Activated naive CD4-positive, alpha-beta T cell treated with Interleukin-2 at 50 U/mL for 16 hours (primary cell): ENCODE results near the gene TRHDE.

Experiments
- DNase-seq: peaks from one replicate; pipeline ENCODE4 v3.0.0-alpha.2; 2020

TRHDE gene

GRCh38 chr12:72523754-72524153, 251.6 kb downstream of the TRHDE start:
- DNase-seq, result no peak

GRCh38 chr12:72535212-72535990, 263.2 kb downstream of the TRHDE start:
- no peak for DNase-seq

DNA sequence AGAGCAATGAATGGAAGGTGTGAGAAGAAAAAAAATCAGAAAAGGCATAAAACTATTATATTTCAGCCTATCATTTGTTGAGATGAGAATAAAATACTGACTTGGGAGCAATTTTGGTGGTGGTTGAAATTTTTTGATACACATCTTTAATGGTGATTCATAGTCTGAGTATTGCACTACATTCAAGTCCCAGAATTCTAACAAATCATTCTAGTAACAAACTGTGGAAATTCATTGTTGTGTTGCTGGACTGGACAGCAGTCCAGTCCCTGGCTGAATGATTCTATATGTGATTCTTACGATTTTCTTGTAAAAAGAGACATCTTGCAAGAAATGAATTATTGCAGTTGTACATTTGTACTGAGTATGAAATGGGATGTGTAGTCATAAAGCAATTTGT, 268.6 kb downstream of the TRHDE start:
- DNase-seq, result no peak

DNA sequence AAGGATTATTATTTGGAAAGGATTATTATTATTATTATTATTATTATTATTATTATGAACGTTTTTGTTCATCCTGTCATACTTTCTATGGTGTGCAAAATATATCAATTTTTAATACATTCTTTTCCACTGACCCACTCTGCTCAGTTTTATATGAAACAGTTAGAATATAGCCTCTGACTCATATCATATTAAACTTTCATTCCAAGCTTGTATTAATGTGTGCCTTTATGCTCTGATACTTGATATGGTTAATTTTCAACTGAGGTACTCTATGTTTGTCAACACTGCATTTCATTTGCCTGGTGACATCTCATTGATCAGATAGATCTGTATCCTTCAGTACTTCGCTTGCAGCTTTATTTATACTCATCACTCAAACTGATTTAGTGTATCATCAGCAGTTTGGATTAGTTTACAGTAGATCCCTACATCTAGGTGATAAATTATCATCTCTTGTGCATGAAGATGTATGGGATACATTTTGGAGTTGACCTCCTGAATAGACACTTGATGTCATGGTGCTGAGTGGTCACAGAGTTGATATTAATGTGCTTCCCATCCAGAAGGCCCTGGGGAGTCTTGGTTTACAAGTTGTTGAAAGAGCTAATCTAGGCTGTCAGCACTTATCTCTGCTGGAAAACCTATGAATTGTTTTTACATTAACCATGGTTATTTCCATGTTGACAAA, 271.8 kb downstream of the TRHDE start:
- no peak for DNase-seq

- DNase-seq, result no peak
Observed at GRCh38 chr12:72546106-72546505, 273.9 kb downstream of the TRHDE start.

GRCh38 chr12:72547573-72547972, 275.4 kb downstream of the TRHDE start:
- DNase-seq, result no peak

GRCh38 chr12:72549184-72549583, 277.0 kb downstream of the TRHDE start:
- DNase-seq, result no peak

- DNase-seq, result no peak
Observed at GRCh38 chr12:72560003-72560769, 288.0 kb downstream of the TRHDE start.

GRCh38 chr12:72570601-72571000, 298.4 kb downstream of the TRHDE start:
- DNase-seq, result no peak

DNA sequence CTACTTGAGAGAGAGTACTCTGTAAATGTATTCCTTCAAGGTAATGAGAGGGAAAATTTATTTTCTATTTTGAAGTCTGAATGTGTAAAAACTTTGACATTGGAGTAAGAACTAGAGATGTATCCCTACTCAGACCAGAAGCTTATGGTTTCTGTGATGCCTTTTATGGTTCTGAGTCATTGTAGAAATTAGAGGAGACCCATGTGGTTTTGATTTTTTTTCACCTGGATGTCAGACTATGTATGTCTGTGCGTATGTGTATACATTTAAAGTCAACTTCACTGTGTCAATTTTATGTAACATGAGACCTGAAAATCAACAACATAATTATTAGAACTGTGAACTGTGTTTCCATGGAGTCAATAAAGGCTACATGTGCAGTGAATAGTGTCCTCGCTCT, 302.0 kb downstream of the TRHDE start:
- no peak for DNase-seq

DNA sequence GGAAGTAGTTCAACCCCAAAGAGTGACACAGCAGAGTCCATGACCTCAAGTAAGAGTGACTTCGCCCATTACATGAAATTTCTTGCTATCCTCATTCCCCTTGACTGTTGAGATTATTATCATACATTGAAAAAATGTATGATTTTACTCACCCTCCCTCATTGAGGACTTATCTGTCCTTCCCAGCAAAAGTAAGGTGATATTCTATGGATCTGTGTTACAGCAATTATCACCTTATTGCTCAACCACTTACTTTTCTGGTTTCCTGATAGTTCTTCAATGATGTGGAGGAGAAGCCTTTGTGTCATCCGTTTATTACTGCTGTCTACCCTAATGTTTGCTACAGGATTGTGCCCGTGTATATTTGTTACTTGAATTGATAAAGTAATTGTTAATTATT, 306.2 kb downstream of the TRHDE start:
- no peak for DNase-seq

DNA sequence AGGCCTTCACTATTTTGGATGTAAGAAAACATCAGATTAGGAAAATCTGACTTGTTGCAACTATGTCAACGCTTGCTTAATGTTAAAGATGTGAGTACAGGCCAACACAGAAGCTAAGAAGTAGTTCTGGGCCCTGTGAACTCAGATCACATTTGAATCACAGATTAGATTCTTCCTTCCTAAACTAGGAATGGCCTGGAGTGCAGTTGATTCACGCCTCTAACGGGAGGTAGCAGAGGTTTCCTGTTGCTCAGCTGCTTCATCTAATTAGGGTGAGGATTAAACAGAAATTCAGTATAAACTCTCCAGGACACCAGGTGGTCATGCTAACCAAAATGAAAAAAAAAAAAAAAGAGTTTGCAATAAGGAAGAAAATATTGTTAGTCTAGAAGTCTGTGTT, 314.3 kb downstream of the TRHDE start:
- DNase-seq, result no peak

DNA sequence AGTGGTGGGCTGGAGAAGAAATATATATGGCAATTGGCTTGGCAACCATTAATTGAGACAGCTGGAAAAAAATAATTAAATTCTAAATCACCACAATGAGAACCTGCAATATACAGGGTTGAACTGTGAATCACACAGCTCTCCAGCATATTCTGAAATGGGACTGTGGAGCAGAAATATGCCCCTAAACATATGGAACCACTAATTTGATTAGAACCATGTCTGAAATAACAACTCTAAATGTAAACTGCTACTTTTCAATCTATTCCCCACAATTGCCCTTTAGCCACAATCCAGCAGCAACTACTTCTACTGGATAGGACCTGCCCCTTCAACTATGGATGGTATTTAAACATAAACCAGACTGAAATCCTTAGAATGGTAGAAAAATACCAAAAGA, 330.4 kb downstream of the TRHDE start:
- DNase-seq, result no peak

GRCh38 chr12:72605975-72606374, 333.8 kb downstream of the TRHDE start:
- DNase-seq, result no peak

DNA sequence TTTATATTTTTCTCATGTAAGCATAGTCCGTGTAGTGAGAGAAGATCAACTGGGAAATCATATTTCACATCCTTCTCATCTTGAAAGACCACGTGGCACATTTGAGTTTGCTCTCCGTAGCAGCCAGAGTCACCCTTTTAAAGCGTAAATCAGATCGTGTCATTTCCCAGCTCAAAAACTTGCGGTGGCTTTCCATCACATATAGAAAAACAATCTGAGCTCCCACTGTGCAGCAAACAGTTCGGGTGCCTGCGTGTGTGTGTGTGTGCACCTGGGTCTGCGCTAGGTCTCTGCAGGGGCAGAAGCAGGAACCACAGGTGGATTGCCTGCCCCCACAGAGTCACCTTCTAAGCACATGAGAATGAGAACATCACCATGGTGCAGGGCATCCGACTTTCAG, 338.2 kb downstream of the TRHDE start:
- DNase-seq, result no peak

DNA sequence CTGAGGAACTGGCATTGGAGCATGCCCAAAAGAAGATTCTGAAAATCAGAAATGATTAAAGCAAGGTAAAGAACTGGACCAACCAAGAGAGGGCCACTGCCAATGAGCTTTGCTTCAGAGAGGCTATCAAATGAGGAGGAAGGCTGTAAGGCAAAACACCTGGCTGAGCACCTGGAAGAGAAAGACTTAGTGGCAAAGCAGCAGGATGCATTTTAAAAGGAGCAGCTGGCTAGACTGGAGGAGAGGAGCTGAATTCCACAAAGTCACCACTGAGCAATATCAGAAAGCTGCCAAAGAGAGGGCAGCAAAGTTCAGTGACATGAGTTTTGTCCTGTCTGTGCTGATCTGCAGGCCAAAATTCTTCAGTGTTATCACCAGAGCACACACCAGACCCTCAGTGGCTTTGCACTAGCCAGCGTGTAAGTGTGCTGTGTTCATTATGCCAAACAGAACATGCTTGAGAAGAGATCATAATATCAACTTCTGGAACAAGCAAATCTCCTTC, 338.7 kb downstream of the TRHDE start:
- no peak for DNase-seq

DNA sequence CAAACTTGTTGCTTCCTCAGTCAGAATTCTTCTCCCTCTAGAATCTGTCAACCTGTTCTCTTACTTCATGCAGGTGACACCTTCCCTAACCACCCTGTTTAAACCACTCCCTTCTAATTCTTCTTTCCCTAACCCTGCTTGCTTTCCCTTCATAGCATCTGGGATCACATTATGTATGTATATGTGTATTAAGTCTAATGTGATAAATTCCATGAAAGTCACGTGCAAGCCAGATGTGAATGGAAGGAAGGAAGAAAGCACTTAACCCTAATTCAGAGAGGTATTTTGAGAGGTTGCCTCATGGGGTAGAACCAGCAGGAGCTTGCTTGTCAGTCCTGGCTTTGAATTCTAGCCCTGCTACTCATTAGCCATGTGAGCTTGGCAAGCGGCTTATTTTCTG, 340.0 kb downstream of the TRHDE start:
- no peak for DNase-seq

- no peak for DNase-seq
Observed at GRCh38 chr12:72618764-72619163, 346.6 kb downstream of the TRHDE start.

GRCh38 chr12:72622556-72622955, 350.4 kb downstream of the TRHDE start:
- DNase-seq, result no peak

DNA sequence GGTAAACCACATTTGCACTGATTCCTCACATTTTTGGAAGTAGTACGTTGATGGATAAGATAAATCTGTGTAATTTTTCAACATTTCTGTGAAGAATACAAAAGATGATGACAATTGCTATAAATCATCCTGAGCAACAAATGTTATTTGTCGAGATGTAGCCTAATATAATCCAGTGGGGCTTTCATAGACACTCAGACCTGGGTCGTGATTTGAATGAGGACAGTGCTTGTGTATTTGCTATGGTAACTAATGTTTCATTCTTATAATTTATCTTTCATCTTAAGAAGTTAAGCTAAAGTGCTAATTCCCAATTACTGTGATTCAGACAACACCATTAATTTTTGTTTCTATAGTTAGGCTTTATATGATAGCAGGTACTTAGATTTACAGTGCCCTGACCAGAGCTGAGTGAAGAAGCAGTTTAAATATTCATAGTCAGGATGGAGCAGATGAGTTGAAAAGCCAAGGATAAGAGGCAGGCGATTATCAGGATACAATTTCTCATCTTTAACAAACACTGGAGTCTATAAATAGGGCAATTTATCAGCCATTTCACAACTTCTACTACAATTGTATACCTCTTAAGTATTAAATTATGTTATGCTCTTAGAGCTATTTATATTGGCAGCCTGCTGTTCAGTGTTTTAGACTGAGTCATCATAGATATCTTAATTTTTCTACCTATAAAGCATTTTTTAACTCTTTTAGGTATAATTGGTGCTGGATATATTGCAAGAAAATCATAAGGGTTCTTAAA, 359.9 kb downstream of the TRHDE start:
- DNase-seq, result no peak

DNA sequence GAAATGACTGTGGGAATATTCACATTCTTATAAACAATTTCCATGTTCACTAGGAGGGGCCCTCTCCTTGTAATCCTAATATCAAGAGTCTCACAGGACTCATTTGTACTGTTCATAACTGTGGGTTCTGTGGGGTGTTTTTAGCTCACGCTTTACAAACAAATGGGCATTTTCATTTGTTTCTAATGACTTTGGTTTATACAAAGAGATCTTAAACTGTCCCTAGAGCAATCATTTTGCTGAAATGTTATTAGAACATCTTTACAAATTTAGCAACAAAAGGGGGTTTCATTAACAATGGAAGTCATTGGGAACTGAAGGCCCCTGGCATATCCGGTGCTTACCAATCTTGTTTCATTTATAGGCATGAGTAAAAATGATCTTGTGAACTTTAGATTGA, 370.5 kb downstream of the TRHDE start:
- DNase-seq, result no peak

- no peak for DNase-seq
Observed at GRCh38 chr12:72647139-72647538, 375.0 kb downstream of the TRHDE start.

DNA sequence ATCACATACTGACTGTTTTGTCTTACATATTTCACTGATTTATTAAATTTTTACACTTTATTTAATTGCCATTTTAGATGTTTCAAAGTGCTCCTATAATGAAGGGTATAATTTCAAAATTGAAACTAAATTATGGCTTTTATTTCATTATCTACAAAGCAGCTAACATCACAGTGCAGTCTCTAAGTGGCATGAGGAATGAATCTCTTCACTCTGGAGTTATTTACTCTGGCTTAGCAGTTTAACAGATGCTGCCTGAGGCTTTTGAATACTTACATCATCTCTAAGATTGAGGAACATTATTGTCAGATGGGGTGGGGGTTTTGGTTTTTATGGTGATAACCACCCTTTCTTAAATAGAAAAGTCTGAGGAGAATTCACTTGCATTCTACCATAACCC, 386.4 kb downstream of the TRHDE start:
- DNase-seq, result no peak
